GM08714 (cell line): ENCODE data around the gene KRTAP5-6.
"Not testable (repeated sequence)": the region's sequence is repeated elsewhere in the genome, so short reads cannot be mapped to it uniquely, and the experiment has no call there.

ENCODE experiments used
- H3K4me3 ChIP-seq: fragments of 200-500 bp; sonication (Bioruptor generic); 2 replicates; pipeline ENCODE4 v1.5.1; 2014; ENCODE audit warnings: mild to moderate bottlenecking, low read length, inconsistent platforms
- ZNF274 ChIP-seq: IDR thresholded peaks from 2 replicates; pipeline ENCODE4 v1.6.1; 2012; ENCODE audit warnings: mild to moderate bottlenecking, low read depth, low read length

The KRTAP5-6 gene

GRCh38 chr11:1670905-1671371, 26.1 kb upstream of the KRTAP5-6 start:
- TF ChIP-seq ZNF274: no peak

GRCh38 chr11:1671658-1672057, 25.3 kb upstream of the KRTAP5-6 start:
- no peak for TF ChIP-seq ZNF274
- no peak overlapping the region for H3K4me3 ChIP-seq

More at GRCh38 chr11:1670905-1671371, 26.1 kb upstream of the KRTAP5-6 start:
- H3K4me3 ChIP-seq: no peak overlapping the region

- TF ChIP-seq ZNF274: no peak
Observed at GRCh38 chr11:1672613-1673350, 24.2 kb upstream of the KRTAP5-6 start.

GRCh38 chr11:1673446-1674172, 23.4 kb upstream of the KRTAP5-6 start:
- TF ChIP-seq ZNF274: no peak
- no peak overlapping the region for H3K4me3 ChIP-seq

More at GRCh38 chr11:1672613-1673350, 24.2 kb upstream of the KRTAP5-6 start:
- no peak overlapping the region for H3K4me3 ChIP-seq

- no peak for TF ChIP-seq ZNF274
Observed at GRCh38 chr11:1674173-1675131, 22.5 kb upstream of the KRTAP5-6 start.

GRCh38 chr11:1675536-1676228, 21.3 kb upstream of the KRTAP5-6 start:
- no peak overlapping the region for H3K4me3 ChIP-seq
- no peak for TF ChIP-seq ZNF274

More at GRCh38 chr11:1674173-1675131, 22.5 kb upstream of the KRTAP5-6 start:
- no peak overlapping the region for H3K4me3 ChIP-seq

GRCh38 chr11:1676229-1676740, 20.7 kb upstream of the KRTAP5-6 start:
- TF ChIP-seq ZNF274: no peak

GRCh38 chr11:1679881-1680280, 17.1 kb upstream of the KRTAP5-6 start:
- no peak overlapping the region for H3K4me3 ChIP-seq
- TF ChIP-seq ZNF274: no peak

More at GRCh38 chr11:1676229-1676740, 20.7 kb upstream of the KRTAP5-6 start:
- no peak overlapping the region for H3K4me3 ChIP-seq

GRCh38 chr11:1682225-1682905, 14.6 kb upstream of the KRTAP5-6 start:
- no peak for TF ChIP-seq ZNF274

GRCh38 chr11:1683216-1683615, 13.8 kb upstream of the KRTAP5-6 start:
- H3K4me3 ChIP-seq: not testable (repeated sequence)

More at GRCh38 chr11:1682225-1682905, 14.6 kb upstream of the KRTAP5-6 start:
- no peak overlapping the region for H3K4me3 ChIP-seq

GRCh38 chr11:1683904-1684572, 13.0 kb upstream of the KRTAP5-6 start:
- not testable (repeated sequence) for H3K4me3 ChIP-seq

GRCh38 chr11:1684886-1685874, 11.8 kb upstream of the KRTAP5-6 start:
- not testable (repeated sequence) for H3K4me3 ChIP-seq

GRCh38 chr11:1686220-1686619, 10.8 kb upstream of the KRTAP5-6 start:
- H3K4me3 ChIP-seq: not testable (repeated sequence)

- not testable (repeated sequence) for H3K4me3 ChIP-seq
Observed at GRCh38 chr11:1688336-1688947, 8.6 kb upstream of the KRTAP5-6 start.

- H3K4me3 ChIP-seq: not testable (repeated sequence)
Observed at GRCh38 chr11:1689250-1690166, 7.5 kb upstream of the KRTAP5-6 start.
